BJ (cell line): Measurements from ENCODE around the gene GPC6. TPM values are rescaled to one million over a fixed set of nuclear protein-coding genes. Genes with fewer than 3 reads are reported as not detected.

Experiments used
- CTCF ChIA-PET: fragments of 350-600 bp; formaldehyde crosslinking; extraction: SDS; loops from one replicate; lab custom pipeline; 2021; ENCODE audit warnings: antibody characterized with exemption, inconsistent platforms; lab: Yijun Ruan, JAX
- POLR2A ChIA-PET: fragments of 300-600 bp; sonication (Branson Sonifier 250); formaldehyde crosslinking; extraction: SDS; loops from one replicate; lab custom pipeline; 2021; ENCODE audit warnings: antibody characterized with exemption; lab: Charles Lee
- DNase-seq: peaks from one replicate; pipeline ENCODE4 v3.0.0-alpha.2; 2011; ENCODE audit warnings: low read depth
- H3K27me3 ChIP-seq: 2 replicates; pipeline ENCODE4 v1.6.0; 2011; ENCODE audit warnings: low read length; ENCODE audit not compliant: control insufficient read depth, insufficient read depth
- H3K36me3 ChIP-seq: 2 replicates; pipeline ENCODE4 v1.5.1; 2011; ENCODE audit warnings: low read length; ENCODE audit not compliant: control insufficient read depth, insufficient read depth
- H3K4me3 ChIP-seq: 2 replicates; pipeline ENCODE4 v1.5.1; 2011; ENCODE audit warnings: low read depth, mild to moderate bottlenecking, control low read depth, low read length
- polyA plus RNA-seq: library from polyadenylated mRNA; depleted of rRNA; stranded (reverse); fragments of >200 nt; gene quantifications from 2 replicates; pipeline ENCODE4 v1.2.3, GENCODE V29; 2011
- TF ChIP-seq, protein P1 (sequence below): IDR thresholded peaks from 2 replicates; pipeline ENCODE4 v1.5.1; 2011; ENCODE audit warnings: low read depth, mild to moderate bottlenecking, control low read depth, inconsistent platforms, low read length, moderate library complexity; ENCODE audit not compliant: insufficient read depth

GPC6 gene
- polyA plus RNA-seq, 1 experiment, result 23.0 TPM

- ChIA-PET CTCF (no interaction called here), POLR2A (no interaction called here)
- TF ChIP-seq, protein P1, sequence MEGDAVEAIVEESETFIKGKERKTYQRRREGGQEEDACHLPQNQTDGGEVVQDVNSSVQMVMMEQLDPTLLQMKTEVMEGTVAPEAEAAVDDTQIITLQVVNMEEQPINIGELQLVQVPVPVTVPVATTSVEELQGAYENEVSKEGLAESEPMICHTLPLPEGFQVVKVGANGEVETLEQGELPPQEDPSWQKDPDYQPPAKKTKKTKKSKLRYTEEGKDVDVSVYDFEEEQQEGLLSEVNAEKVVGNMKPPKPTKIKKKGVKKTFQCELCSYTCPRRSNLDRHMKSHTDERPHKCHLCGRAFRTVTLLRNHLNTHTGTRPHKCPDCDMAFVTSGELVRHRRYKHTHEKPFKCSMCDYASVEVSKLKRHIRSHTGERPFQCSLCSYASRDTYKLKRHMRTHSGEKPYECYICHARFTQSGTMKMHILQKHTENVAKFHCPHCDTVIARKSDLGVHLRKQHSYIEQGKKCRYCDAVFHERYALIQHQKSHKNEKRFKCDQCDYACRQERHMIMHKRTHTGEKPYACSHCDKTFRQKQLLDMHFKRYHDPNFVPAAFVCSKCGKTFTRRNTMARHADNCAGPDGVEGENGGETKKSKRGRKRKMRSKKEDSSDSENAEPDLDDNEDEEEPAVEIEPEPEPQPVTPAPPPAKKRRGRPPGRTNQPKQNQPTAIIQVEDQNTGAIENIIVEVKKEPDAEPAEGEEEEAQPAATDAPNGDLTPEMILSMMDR, result no peak
These were observed 793.8 kb downstream of the GPC6 start for GRCh38 chr13:94020426-94020825.

DNA sequence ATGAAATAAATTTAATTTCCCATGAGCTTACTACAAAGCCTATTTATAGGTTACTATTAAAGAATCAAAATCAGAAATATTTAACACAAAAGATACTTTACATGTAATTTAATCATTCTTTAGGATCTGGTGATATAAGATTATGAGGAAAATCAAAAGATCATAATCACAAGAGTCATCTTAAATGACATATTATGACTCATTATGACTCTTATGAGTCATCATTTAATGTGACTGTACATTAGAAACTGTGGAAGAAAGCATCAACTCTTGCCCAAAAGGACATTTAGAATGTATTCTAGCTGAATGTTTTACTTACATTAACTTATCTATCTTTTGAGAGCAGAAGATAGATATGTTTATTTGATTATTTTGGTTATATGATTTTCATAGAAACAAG, 794.2 kb downstream of the GPC6 start:
- H3K4me3 ChIP-seq, result no peak overlapping the region
- POLR2A ChIA-PET, result no interaction called here

More at GRCh38 chr13:94020426-94020825, 793.8 kb downstream of the GPC6 start:
- no peak overlapping the region for H3K4me3 ChIP-seq
- no peaks in the 10 kb centered on the region for H3K27me3 ChIP-seq
- no peaks in the 10 kb centered on the region for H3K36me3 ChIP-seq
- DNase-seq, result no peak

GRCh38 chr13:94028234-94028633, 801.6 kb downstream of the GPC6 start:
- POLR2A ChIA-PET, result no interaction called here
- Histone ChIP-seq H3K36me3 (no peaks in the 10 kb centered on the region), H3K27me3 (no peaks in the 10 kb centered on the region), H3K4me3 (no peak overlapping the region)
- TF ChIP-seq, protein P1, result no peak
- DNase-seq, result no peak
- CTCF ChIA-PET, result no interaction called here

More for the DNA sequence above, 794.2 kb downstream of the GPC6 start:
- TF ChIP-seq, protein P1, result no peak
- CTCF ChIA-PET, result no interaction called here
- Histone ChIP-seq H3K27me3 (no peaks in the 10 kb centered on the region), H3K36me3 (no peaks in the 10 kb centered on the region)
- DNase-seq, result no peak

DNA sequence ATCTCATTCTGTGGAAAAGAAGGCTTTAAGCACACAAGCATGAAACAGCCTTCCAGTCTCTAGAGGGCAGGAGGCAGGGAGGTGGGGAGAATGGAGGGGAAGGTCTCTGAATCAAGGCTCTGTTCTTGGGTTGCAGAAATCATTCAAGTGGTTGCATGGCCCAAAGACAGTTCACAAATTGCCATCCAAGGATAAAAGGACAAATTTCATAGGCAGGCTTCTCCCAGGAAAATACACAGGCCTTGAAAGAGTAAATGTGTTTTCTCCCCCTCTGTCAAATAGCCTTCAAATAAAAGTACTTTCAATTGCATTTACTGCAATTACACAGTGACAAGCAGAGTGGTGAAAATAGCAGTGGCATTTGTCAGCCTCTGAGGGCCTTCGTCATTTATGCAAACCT, 802.0 kb downstream of the GPC6 start:
- no peaks in the 10 kb centered on the region for H3K36me3 ChIP-seq
- POLR2A ChIA-PET, result no interaction called here
- TF ChIP-seq, protein P1, result no peak

GRCh38 chr13:94030415-94031119, 804.0 kb downstream of the GPC6 start:
- H3K27me3 ChIP-seq, result no peaks in the 10 kb centered on the region
- H3K4me3 ChIP-seq, result no peak overlapping the region
- TF ChIP-seq, protein P1, result no peak
- H3K36me3 ChIP-seq, result no peaks in the 10 kb centered on the region
- ChIA-PET POLR2A (no interaction called here), CTCF (no interaction called here)
- no peak for DNase-seq

More for the DNA sequence above, 802.0 kb downstream of the GPC6 start:
- Histone ChIP-seq H3K4me3 (no peak overlapping the region), H3K27me3 (no peaks in the 10 kb centered on the region)
- CTCF ChIA-PET, result no interaction called here
- DNase-seq, result no peak
